Kidney (tissue), 14 donors: ENCODE results near the gene MYG1. TPM values are rescaled to one million over a fixed set of nuclear protein-coding genes. Genes with fewer than 3 reads are reported as not detected.

ENCODE experiments used
- DNase-seq, 5 donors: peaks; one replicate each; pipeline ENCODE4 v3.0.0-alpha.2; 2013 to 2020
- FAIRE-seq: peaks from 2 replicates; lab custom pipeline; 2012; peaks lifted over from hg19 to GRCh38; lab: Jason Lieb, UNC
- H3K27ac ChIP-seq, 2 donors: one replicate each; pipeline ENCODE4 v1.7.0; 2013; ENCODE audit warnings: low read depth in 2 of 2, low read length in 2 of 2, inconsistent platforms in 1 of 2
- H3K27me3 ChIP-seq: one replicate; pipeline ENCODE4 v1.7.1; 2013; ENCODE audit warnings: low read length, inconsistent platforms; ENCODE audit not compliant: control insufficient read depth, insufficient read depth
- H3K36me3 ChIP-seq, 3 donors: one replicate each; pipeline versions ENCODE4 v1.7.0 to v1.7.1; 2013; ENCODE audit warnings: low read length in 3 of 3, control low read depth in 1 of 3, inconsistent platforms in 1 of 3; ENCODE audit not compliant: insufficient read depth in 3 of 3, control insufficient read depth in 2 of 3
- H3K4me1 ChIP-seq, 3 donors: one replicate each; pipeline versions ENCODE4 v1.7.0 to v1.7.1; 2013; ENCODE audit warnings: low read length in 3 of 3, inconsistent platforms in 1 of 3, low read depth in 1 of 3; ENCODE audit not compliant: control insufficient read depth in 2 of 3, insufficient read depth in 2 of 3
- H3K4me3 ChIP-seq, 3 donors: one replicate each; pipeline versions ENCODE4 v1.7.0 to v1.8.1; 2013; ENCODE audit warnings: low read length in 3 of 3, control low read depth in 1 of 3, inconsistent platforms in 1 of 3
- H3K9ac ChIP-seq, 3 donors: one replicate each; pipeline versions ENCODE4 v1.7.0 to v1.7.1; 2013; ENCODE audit warnings: low read length in 3 of 3, control low read depth in 1 of 3, inconsistent platforms in 1 of 3
- H3K9me3 ChIP-seq, 3 donors: one replicate each; pipeline versions ENCODE4 v1.7.0 to v1.7.1; 2013; ENCODE audit warnings: low read length in 3 of 3, control low read depth in 1 of 3, inconsistent platforms in 1 of 3; ENCODE audit not compliant: control insufficient read depth in 2 of 3, insufficient read depth in 1 of 3
- CTCF ChIP-seq: IDR thresholded peaks from 3 replicates; pipeline ENCODE4 v1.5.1; 2012; ENCODE audit warnings: mild to moderate bottlenecking, moderate library complexity, borderline replicate concordance; ENCODE audit not compliant: insufficient read depth; ENCODE audit errors: extremely low read depth
- intact Hi-C: fragments of 100-400 bp; cut with DNase I; formaldehyde crosslinking; loops from one replicate; pipeline ENCODE4 v1.11.1; 2022
- polyA plus RNA-seq: library from polyadenylated mRNA; stranded (reverse); fragments of 350-450 nt; fragmentation: Illumina TruSeq; extraction: RNeasy Lipid Tissue Mini Kit (QIAGEN cat#74804); gene quantifications from one replicate; pipeline ENCODE4 v1.2.3, GENCODE V29; 2014; ENCODE audit warnings: low read depth, low replicate concordance; ENCODE audit not compliant: insufficient read depth
- total RNA-seq: library from RNA; stranded (reverse); fragmentation: NEBNext Ultra II Directional; extraction: Animal tissue kit (Norgen Biotek cat#: 25700); gene quantifications from one replicate; pipeline ENCODE4 v1.2.1, GENCODE V29; 2021
- donor health status: control.
- donor health status: control.
- donor health status: control.
- donor health status: control.
- donor health status: control.
- donor health status: DM: yes; HTN: yes; CAD: no.
- donor health status: Normal renal cell carcinoma (clear cell type).

The MYG1 gene
- total and polyA plus RNA-seq, 2 donors from 2014 or later: 49.0 to 105 TPM

- Histone ChIP-seq H3K9me3 (no peaks in the 10 kb centered on the region), H3K27ac (no peak overlapping the region), H3K27me3 (no peaks in the 10 kb centered on the region), H3K4me1 (no peaks in the 10 kb centered on the region), H3K4me3 (no peak overlapping the region), H3K9ac (no peak overlapping the region), H3K36me3 (no peaks in the 10 kb centered on the region)
- intact Hi-C loops: loop anchor here (10.0 kb wide), 1 partner anchor 72 kb away; no protein-coding TSS in a partner anchor
- no peak for TF ChIP-seq CTCF
- DNase-seq: peak in 1 of 5 donors; percentile 27
- FAIRE-seq: no peak
These were observed 13.0 kb upstream of the MYG1 start for GRCh38 chr12:53286448-53286847.

- Histone ChIP-seq H3K36me3 (no peaks in the 10 kb centered on the region), H3K27me3 (no peaks in the 10 kb centered on the region), H3K9me3 (no peaks in the 10 kb centered on the region), H3K4me3 (no peak overlapping the region), H3K4me1 (no peaks in the 10 kb centered on the region), H3K9ac (no peak overlapping the region), H3K27ac (no peak overlapping the region)
- peak; percentile 61 for TF ChIP-seq CTCF
- intact Hi-C loops: loop anchor here (10.0 kb wide), 1 partner anchor 73 kb away; no protein-coding TSS in a partner anchor
- FAIRE-seq: no peak
- peak; percentile 42 to 82 (median 61) for DNase-seq
These were observed 11.7 kb upstream of the MYG1 start for GRCh38 chr12:53287741-53288216.

DNA sequence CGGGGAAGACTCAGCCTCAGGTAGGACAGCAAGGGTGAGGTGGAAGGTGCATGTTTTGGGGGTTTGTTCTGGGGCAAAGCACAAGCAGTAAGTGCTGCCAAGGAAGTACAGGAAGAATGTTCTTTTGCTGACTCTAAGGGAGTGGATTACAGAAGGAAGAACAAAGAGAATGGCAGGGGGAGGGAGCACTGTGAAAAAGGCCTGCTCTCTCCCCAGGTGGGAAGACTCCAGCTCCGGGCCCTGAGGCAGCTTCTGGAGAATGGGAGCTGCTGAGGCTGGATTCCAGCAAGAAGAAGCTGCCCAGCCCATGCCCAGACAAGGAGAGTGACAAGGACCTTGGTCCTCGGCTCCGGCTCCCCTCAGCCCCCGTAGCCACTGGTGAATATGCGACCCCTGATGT lies 11.2 kb upstream of the MYG1 start:
- H3K9me3 ChIP-seq: no peaks in the 10 kb centered on the region
- H3K4me1 ChIP-seq: no peaks in the 10 kb centered on the region
- FAIRE-seq: no peak
- TF ChIP-seq CTCF: no peak
- H3K9ac ChIP-seq: no peak overlapping the region
- no peaks in the 10 kb centered on the region for H3K36me3 ChIP-seq
- no peaks in the 10 kb centered on the region for H3K27me3 ChIP-seq
- intact Hi-C loops: loop anchor here (10.0 kb wide), 1 partner anchor 74 kb away; no protein-coding TSS in a partner anchor
- H3K4me3 ChIP-seq: no peak overlapping the region
- DNase-seq: peak in 1 of 5 donors; percentile 52
- no peak overlapping the region for H3K27ac ChIP-seq

GRCh38 chr12:53289891-53290290 lies 9.6 kb upstream of the MYG1 start:
- DNase-seq (no peak), FAIRE-seq (no peak)
- H3K9ac ChIP-seq: no peak overlapping the region
- intact Hi-C loops: loop anchor here (10.0 kb wide), 1 partner anchor 75 kb away; no protein-coding TSS in a partner anchor
- no peaks in the 10 kb centered on the region for H3K36me3 ChIP-seq
- no peaks in the 10 kb centered on the region for H3K9me3 ChIP-seq
- TF ChIP-seq CTCF: no peak
- no peak overlapping the region for H3K4me3 ChIP-seq
- peaks cover 0 to 3% (median 3%) of the 10 kb centered on the region in 3 donors for H3K4me1 ChIP-seq
- H3K27me3 ChIP-seq: no peaks in the 10 kb centered on the region
- no peak overlapping the region for H3K27ac ChIP-seq
